Stomach (tissue), 4 donors: Measurements from ENCODE around the gene GABRR2.

ENCODE experiments used
- EP300 ChIP-seq: sonication (generic); formaldehyde crosslinking; IDR thresholded peaks from one replicate; pipeline ENCODE4 v1.6.1; 2017; ENCODE audit warnings: antibody characterized with exemption
- POLR2A ChIP-seq, 4 donors: fragments of 450-650 bp; IDR thresholded peaks; one replicate each; pipeline ENCODE4 v1.6.1; 2016; ENCODE audit warnings: antibody characterized with exemption in 4 of 4, control low read depth in 2 of 4, mild to moderate bottlenecking in 1 of 4, moderate library complexity in 1 of 4
- POLR2AphosphoS5 ChIP-seq, 3 donors: sonication (generic); formaldehyde crosslinking; IDR thresholded peaks; one replicate each; pipeline ENCODE4 v1.6.1; 2016; ENCODE audit warnings: antibody characterized with exemption in 3 of 3
- TF ChIP-seq, protein P1 (sequence below), 7 experiments: fragments of 450-650 bp in 4 of 7; fragments of 200-600 bp in 3 of 7; sonication (generic) in 3 of 7; IDR thresholded peaks; one replicate each; pipeline ENCODE4 v1.5.1; 2016 to 2019; ENCODE audit warnings: antibody characterized with exemption in 7 of 7, control low read depth in 2 of 7, mild to moderate bottlenecking in 1 of 7

- TF ChIP-seq, protein P1, sequence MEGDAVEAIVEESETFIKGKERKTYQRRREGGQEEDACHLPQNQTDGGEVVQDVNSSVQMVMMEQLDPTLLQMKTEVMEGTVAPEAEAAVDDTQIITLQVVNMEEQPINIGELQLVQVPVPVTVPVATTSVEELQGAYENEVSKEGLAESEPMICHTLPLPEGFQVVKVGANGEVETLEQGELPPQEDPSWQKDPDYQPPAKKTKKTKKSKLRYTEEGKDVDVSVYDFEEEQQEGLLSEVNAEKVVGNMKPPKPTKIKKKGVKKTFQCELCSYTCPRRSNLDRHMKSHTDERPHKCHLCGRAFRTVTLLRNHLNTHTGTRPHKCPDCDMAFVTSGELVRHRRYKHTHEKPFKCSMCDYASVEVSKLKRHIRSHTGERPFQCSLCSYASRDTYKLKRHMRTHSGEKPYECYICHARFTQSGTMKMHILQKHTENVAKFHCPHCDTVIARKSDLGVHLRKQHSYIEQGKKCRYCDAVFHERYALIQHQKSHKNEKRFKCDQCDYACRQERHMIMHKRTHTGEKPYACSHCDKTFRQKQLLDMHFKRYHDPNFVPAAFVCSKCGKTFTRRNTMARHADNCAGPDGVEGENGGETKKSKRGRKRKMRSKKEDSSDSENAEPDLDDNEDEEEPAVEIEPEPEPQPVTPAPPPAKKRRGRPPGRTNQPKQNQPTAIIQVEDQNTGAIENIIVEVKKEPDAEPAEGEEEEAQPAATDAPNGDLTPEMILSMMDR (IDR thresholded peaks at IDR 0.05): no peak
- TF ChIP-seq POLR2A (IDR thresholded peaks at IDR 0.05): no peak
- TF ChIP-seq EP300: no peak
- no peak for TF ChIP-seq POLR2AphosphoS5 (IDR thresholded peaks at IDR 0.05)
Observed at GRCh38 chr6:89217299-89217910, 97.7 kb downstream of the GABRR2 start, which contains the start of gene GABRR1.
